Smooth muscle cell of the coronary artery (primary cell): Measurements from ENCODE around the gene PRTFDC1. TPM values are rescaled to one million over a fixed set of nuclear protein-coding genes. Genes with fewer than 3 reads are reported as not detected.

Experiments
- total RNA-seq: library from RNA; depleted of rRNA; stranded (reverse); fragments of >200 nt; gene quantifications from 2 replicates; pipeline ENCODE4 v1.2.3, GENCODE V29; 2014; ENCODE audit warnings: low replicate concordance

Gene PRTFDC1, protein sequence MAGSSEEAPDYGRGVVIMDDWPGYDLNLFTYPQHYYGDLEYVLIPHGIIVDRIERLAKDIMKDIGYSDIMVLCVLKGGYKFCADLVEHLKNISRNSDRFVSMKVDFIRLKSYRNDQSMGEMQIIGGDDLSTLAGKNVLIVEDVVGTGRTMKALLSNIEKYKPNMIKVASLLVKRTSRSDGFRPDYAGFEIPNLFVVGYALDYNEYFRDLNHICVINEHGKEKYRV
- total RNA-seq: 12.6 and 40.1 TPM in 2 replicates

DNA sequence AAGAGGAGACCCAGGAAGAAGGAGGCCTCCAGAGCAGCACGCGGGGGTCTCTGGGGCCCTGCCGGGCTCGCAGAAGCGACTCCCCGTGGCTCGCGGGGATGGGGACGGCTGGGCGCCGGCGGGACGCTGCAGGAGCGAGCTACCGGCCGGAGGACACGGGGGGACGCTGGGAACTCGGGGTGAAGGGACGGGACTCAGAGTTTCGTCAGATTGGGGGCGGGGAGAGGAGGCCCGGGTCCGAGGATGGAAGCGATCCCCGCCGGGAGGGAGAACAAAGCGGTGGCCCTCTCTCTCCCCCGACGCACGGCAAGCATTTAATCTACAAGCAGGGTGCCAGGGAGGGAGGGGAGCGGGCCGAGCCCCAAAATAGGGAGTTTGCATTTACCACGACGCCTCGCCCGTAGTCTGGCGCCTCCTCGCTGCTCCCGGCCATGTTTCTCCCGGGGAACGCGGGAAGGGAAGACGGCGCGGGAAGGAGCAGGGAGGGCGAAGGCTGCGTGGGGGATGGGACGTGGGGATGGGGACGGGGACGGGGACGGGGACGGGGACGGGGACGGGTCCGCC is at the start of gene PRTFDC1:
Gene PRTFDC1 (minus strand): TSS at position 464 of the 564 bp plus-strand sequence. CDS start 31 bp downstream, at position 433.

Other genes starting within 250 kb of the PRTFDC1 start
- gene ARHGAP21, start 228.7 kb downstream of the PRTFDC1 start, total RNA-seq: 54.9 and 68.2 TPM in 2 replicates
- 0.23 TPM in 1 of 2 replicates, not detected in the other for gene ENKUR, start 63.6 kb upstream of the PRTFDC1 start, total RNA-seq
- gene THNSL1, start 64.0 kb upstream of the PRTFDC1 start, total RNA-seq: 1.9 and 3.5 TPM in 2 replicates
- 0.23 and 0.68 TPM in 2 replicates for gene GPR158, start 222.4 kb upstream of the PRTFDC1 start, total RNA-seq